ENCODE measurements around the gene CCDC70.

DNA sequence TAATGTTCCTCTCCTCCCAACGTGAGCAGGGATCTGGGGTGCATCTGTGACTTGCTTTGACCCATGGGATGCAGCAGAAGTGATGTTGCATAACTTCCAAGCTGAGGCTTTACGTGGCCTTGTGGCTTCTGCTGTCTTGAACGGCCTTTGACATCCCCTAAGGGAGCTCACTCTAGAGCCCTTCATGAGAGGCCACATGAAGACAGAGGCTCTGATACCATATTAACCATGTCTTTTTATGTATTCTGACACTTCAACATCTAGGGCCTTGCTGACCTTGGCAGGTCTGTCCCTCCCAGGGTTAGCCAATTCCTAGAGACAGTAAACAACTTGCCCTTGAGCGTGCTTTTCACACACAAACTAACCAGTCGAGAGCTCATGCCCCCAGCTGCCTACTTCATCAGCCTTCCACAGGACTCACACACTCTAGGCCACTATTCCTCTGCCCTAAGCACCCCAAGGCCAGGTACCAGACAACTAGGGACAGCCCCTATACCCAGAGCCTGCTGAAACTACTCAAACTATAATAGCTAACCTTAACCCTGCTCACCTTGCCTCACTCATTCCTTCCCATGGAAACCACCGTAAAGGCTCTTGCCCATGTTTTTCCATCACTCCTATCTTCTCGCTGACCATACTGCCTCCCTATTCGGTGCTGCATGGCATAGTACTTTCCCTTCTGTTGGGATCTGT is 45.4 kb downstream of the CCDC70 start:
- TF ChIP-seq, protein P1, sequence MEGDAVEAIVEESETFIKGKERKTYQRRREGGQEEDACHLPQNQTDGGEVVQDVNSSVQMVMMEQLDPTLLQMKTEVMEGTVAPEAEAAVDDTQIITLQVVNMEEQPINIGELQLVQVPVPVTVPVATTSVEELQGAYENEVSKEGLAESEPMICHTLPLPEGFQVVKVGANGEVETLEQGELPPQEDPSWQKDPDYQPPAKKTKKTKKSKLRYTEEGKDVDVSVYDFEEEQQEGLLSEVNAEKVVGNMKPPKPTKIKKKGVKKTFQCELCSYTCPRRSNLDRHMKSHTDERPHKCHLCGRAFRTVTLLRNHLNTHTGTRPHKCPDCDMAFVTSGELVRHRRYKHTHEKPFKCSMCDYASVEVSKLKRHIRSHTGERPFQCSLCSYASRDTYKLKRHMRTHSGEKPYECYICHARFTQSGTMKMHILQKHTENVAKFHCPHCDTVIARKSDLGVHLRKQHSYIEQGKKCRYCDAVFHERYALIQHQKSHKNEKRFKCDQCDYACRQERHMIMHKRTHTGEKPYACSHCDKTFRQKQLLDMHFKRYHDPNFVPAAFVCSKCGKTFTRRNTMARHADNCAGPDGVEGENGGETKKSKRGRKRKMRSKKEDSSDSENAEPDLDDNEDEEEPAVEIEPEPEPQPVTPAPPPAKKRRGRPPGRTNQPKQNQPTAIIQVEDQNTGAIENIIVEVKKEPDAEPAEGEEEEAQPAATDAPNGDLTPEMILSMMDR (IDR thresholded peaks at IDR 0.05; ENCODE audit: low read length) = no peak
- TF ChIP-seq EZH2 (optimal IDR thresholded peaks at IDR 0.05; ENCODE audit: low read depth, low read length) (no peak), EZH2phosphoT487 (IDR thresholded peaks at IDR 0.05; ENCODE audit: low read length) (no peak)
